ENCODE measurements around the gene SERPINC1.

DNA sequence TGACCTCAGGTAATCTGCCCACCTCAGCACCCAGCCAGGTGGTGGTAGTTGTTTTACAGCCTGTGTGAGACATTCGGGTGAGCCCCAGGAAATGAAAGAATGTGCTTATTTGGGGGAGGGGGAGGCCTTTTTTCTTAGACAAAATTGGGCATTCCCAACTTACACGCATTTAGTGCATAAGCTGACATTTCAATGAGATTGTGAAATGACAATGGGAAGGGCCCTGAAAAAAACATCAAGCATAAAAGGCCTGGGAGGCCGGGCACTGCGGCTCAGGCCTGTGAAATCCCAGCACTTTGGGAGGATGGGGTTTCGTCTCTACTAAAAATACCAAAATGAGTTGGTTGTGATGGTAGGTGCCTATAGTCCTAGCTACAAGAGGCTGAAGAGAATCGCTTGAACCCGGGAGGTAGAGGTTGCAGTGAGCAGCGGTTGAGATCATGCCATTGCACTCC, 54.3 kb downstream of the SERPINC1 start:
- TF ChIP-seq GATA3 (IDR thresholded peaks at IDR 0.05; ENCODE audit: low read depth, low read length) (no peak), GATA2 (IDR thresholded peaks at IDR 0.05; ENCODE audit: low read depth, low read length) (no peak)

All from SH-SY5Y (cell line).